ENCODE data around the gene SLC17A7. TPM values are rescaled to one million over a fixed set of nuclear protein-coding genes. Genes with fewer than 3 reads are reported as not detected.

SLC17A7 gene
- total and polyA plus RNA-seq, 2 of the 8 experiments (the other 6 are each of a cell fraction or from before 2014, with no cell fraction given), result 2.7 to 3.0 TPM

- TF ChIP-seq SRF (IDR thresholded peaks at IDR 0.05; ENCODE audit: low read depth, low read length) (no peak), SIRT6 (IDR thresholded peaks at IDR 0.05; ENCODE audit: low read length) (no peak), KDM5A (IDR thresholded peaks at IDR 0.05; ENCODE audit: low read length) (no peak), BCL11A (IDR thresholded peaks at IDR 0.05; ENCODE audit: low read depth in 2 of 2, low read length in 2 of 2) (no peak), SAP30 (IDR thresholded peaks at IDR 0.05; ENCODE audit: insufficient read depth, insufficient replicate concordance, low read length) (no peak), SUZ12 (IDR thresholded peaks at IDR 0.05; ENCODE audit: low read length) (no peak), RAD21 (IDR thresholded peaks at IDR 0.05 in 1 of 2, conservative IDR thresholded peaks at IDR 0.05 in 1 of 2; ENCODE audit: low read depth in 2 of 2, low read length in 2 of 2) (no peak), TCF12 (IDR thresholded peaks at IDR 0.05; ENCODE audit: low read depth, low read length) (no peak), CHD7 (IDR thresholded peaks at IDR 0.05; ENCODE audit: insufficient replicate concordance, low read length) (no peak)
Measured at GRCh38 chr19:49450405-49450804, 9.1 kb upstream of the SLC17A7 start (continued).
